Prostate gland (tissue), 2 donors: ENCODE measurements around the gene MBIP. TPM values are rescaled to one million over a fixed set of nuclear protein-coding genes. Genes with fewer than 3 reads are reported as not detected.
"Not testable (repeated sequence)": the region's sequence is repeated elsewhere in the genome, so short reads cannot be mapped to it uniquely, and the experiment has no call there.

Source experiments
- DNase-seq: peaks from one replicate; pipeline ENCODE4 v3.0.0-alpha.2; 2019; ENCODE audit warnings: low spot score
- H3K27ac ChIP-seq, 2 donors: fragments of 200-600 bp; sonication (generic); 2 replicates each; pipeline ENCODE4 v1.5.1; 2017 to 2019
- H3K27me3 ChIP-seq: fragments of 200-600 bp; sonication (generic); replicated peaks from 2 replicates; pipeline ENCODE4 v1.5.1; 2019; ENCODE audit not compliant: insufficient read depth
- H3K36me3 ChIP-seq, 2 donors: fragments of 200-600 bp; sonication (generic); 1 replicate in 1 of 2; 2 replicates in 1 of 2; pipeline versions ENCODE4 v1.5.1 to v1.8.1; 2017 to 2019
- H3K4me1 ChIP-seq: fragments of 200-600 bp; sonication (generic); replicated peaks from 2 replicates; pipeline ENCODE4 v1.5.1; 2019
- H3K4me3 ChIP-seq, 2 donors: fragments of 200-600 bp; sonication (generic); 2 replicates each; pipeline ENCODE4 v1.5.1; 2017 to 2019
- H3K9me3 ChIP-seq: fragments of 200-600 bp; sonication (generic); 2 replicates; pipeline ENCODE4 v1.5.1; 2017
- POLR2A ChIP-seq: fragments of 450-650 bp; IDR thresholded peaks from one replicate; pipeline ENCODE4 v1.6.1; 2016; ENCODE audit warnings: antibody characterized with exemption, mild to moderate bottlenecking
- POLR2AphosphoS5 ChIP-seq: sonication (generic); formaldehyde crosslinking; IDR thresholded peaks from one replicate; pipeline ENCODE4 v1.6.1; 2017; ENCODE audit warnings: antibody characterized with exemption
- WGBS: methylation state at CpG from one replicate; pipeline ENCODE4 v1.1.5; 2018; 5-methylcytosine and 5-hydroxymethylcytosine counted together
- intact Hi-C: fragments of 100-400 bp; cut with DNase I; formaldehyde crosslinking; loops from one replicate; pipeline ENCODE4 v1.14.2; 2022
- total RNA-seq, 2 donors: library from RNA; depleted of rRNA; stranded (reverse); fragments of >200 nt; gene quantifications; one replicate each; pipeline ENCODE4 v1.1.0, GENCODE V29; 2016
- TF ChIP-seq, protein P1 (sequence below), 4 experiments: fragments of 200-600 bp in 2 of 4; fragments of 450-650 bp in 2 of 4; sonication (generic) in 2 of 4; IDR thresholded peaks; 1 replicate in 3 of 4; 2 replicates in 1 of 4; pipeline ENCODE4 v1.5.1; 2016 to 2019; ENCODE audit warnings: antibody characterized with exemption in 4 of 4, mild to moderate bottlenecking in 2 of 4, moderate library complexity in 2 of 4

Gene MBIP
- total RNA-seq, 2 donors from 2014 or later: 15.0 to 17.7 TPM

DNA sequence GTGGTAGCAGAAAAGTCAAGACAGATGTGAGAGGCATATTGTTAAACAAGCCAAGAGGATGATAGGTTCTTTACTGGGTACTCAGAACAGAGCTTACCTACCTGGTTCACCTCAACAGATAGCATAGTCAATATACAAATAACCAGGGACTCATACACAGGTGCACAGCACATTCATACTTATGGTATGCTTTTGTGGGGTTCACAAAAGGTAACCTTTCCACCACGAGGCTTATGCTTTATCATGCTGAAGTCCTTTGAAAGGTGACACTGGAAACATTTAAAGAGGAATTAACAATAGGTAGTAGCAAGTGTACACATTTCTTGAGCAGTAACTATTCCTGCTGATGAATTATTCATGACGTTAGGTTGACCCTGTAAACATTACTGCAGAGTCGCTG is 42.2 kb upstream of the MBIP start:
- intact Hi-C loops: no loop called here
- H3K27ac ChIP-seq: no peak overlapping the region
- no peaks in the 10 kb centered on the region for H3K9me3 ChIP-seq
- 39% methylated on average over 3 of the region's 3 CpGs for whole genome bisulfite sequencing
- no peak for DNase-seq
- H3K4me1 ChIP-seq: no peaks in the 10 kb centered on the region
- no peaks in the 10 kb centered on the region for H3K27me3 ChIP-seq
- TF ChIP-seq, protein P1, sequence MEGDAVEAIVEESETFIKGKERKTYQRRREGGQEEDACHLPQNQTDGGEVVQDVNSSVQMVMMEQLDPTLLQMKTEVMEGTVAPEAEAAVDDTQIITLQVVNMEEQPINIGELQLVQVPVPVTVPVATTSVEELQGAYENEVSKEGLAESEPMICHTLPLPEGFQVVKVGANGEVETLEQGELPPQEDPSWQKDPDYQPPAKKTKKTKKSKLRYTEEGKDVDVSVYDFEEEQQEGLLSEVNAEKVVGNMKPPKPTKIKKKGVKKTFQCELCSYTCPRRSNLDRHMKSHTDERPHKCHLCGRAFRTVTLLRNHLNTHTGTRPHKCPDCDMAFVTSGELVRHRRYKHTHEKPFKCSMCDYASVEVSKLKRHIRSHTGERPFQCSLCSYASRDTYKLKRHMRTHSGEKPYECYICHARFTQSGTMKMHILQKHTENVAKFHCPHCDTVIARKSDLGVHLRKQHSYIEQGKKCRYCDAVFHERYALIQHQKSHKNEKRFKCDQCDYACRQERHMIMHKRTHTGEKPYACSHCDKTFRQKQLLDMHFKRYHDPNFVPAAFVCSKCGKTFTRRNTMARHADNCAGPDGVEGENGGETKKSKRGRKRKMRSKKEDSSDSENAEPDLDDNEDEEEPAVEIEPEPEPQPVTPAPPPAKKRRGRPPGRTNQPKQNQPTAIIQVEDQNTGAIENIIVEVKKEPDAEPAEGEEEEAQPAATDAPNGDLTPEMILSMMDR (IDR thresholded peaks at IDR 0.05): no peak
- TF ChIP-seq POLR2AphosphoS5: no peak
- TF ChIP-seq POLR2A: no peak
- no peak overlapping the region for H3K4me3 ChIP-seq
- no peaks in the 10 kb centered on the region for H3K36me3 ChIP-seq

DNA sequence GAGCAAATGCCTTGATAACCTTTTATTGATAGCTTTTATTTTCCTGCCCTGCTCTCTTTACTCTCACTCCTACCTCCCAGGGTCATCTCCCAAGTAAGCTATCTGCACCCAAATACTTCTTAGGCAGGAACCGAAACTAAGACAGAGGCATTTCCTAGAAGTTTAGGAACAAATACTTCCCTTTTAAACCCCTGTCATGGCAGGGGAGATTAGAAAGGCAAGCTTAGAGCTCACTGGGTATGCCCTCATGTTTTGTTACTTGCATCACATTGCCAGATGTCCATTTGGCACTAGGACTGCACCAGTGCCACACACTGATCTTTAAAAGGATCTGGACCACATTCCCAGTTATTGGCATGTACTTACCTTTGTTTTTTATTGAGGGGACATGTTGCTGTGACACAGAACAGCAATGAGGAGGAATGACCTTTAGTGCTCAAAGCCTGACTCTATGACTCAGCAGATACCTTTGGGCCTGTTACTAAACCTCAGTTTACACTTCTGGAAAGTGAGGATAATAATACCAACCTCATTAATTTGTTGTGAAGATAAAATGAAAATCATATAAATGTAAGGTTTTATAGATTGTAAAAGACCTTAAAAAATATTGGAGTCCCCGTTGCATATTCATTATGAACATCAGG is 40.9 kb upstream of the MBIP start:
- no peaks in the 10 kb centered on the region for H3K36me3 ChIP-seq
- H3K4me3 ChIP-seq: no peak overlapping the region
- no peaks in the 10 kb centered on the region for H3K27me3 ChIP-seq
- intact Hi-C loops: no loop called here
- no peaks in the 10 kb centered on the region for H3K4me1 ChIP-seq
- DNase-seq: no peak
- H3K9me3 ChIP-seq: no peaks in the 10 kb centered on the region
- 92% methylated on average over 2 of the region's 2 CpGs for WGBS
- TF ChIP-seq POLR2AphosphoS5 (no peak), POLR2A (no peak)
- TF ChIP-seq, protein P1 (IDR thresholded peaks at IDR 0.05): no peak
- H3K27ac ChIP-seq: no peak overlapping the region

DNA sequence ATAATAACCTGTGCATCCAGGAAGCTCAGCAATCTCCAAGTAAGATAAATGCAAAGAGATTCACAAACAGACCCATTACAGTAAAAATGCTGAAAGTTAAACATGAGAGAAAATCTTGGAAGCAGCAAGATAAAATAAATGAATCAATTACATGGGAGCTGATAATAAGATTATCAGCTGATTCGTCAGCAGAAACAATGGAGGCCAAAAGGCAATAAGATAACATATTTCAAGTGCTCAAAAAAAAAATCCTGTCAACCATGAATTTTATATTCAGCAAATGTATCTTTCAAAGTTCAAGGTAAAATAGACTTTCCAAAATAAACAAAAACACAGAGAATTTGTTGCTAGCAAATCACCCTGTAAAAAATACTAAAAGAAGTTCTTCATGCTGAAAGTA is 36.4 kb upstream of the MBIP start:
- Histone ChIP-seq H3K27me3 (no peaks in the 10 kb centered on the region), H3K36me3 (no peaks in the 10 kb centered on the region), H3K4me3 (no peak overlapping the region), H3K9me3 (no peaks in the 10 kb centered on the region), H3K4me1 (no peaks in the 10 kb centered on the region), H3K27ac (no peak overlapping the region)
- intact Hi-C loops: no loop called here
- TF ChIP-seq, protein P1 (IDR thresholded peaks at IDR 0.05): no peak
- TF ChIP-seq POLR2AphosphoS5 (no peak), POLR2A (no peak)
- DNase-seq: no peak
- WGBS: 95% methylated on average over 1 of the region's 1 CpG

DNA sequence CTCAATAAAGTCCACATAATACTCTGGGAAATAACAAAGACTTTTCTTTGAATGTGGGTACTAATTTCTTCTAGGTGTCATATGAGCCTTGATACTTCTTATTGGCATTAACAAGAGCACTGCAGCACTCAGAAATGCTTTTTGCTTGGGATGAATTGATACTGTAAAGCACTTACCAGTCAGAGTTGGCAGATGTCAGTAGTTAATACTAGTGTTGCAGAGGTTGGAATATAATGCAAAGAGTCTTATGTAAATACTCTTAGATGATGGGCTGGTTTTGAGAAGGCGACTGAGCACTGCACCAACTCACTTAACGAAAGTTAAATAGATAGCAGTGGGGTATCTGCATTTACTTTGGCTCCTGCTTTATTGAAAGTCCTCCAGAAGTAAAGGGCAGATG is 25.6 kb upstream of the MBIP start:
- no peaks in the 10 kb centered on the region for H3K4me1 ChIP-seq
- H3K27ac ChIP-seq: no peak overlapping the region
- H3K36me3 ChIP-seq: no peaks in the 10 kb centered on the region
- WGBS: 27% methylated on average over 2 of the region's 2 CpGs
- TF ChIP-seq, protein P1 (IDR thresholded peaks at IDR 0.05): no peak
- TF ChIP-seq POLR2AphosphoS5 (no peak), POLR2A (no peak)
- H3K27me3 ChIP-seq: no peaks in the 10 kb centered on the region
- no peak overlapping the region for H3K4me3 ChIP-seq
- DNase-seq: no peak
- H3K9me3 ChIP-seq: no peaks in the 10 kb centered on the region
- intact Hi-C loops: no loop called here

DNA sequence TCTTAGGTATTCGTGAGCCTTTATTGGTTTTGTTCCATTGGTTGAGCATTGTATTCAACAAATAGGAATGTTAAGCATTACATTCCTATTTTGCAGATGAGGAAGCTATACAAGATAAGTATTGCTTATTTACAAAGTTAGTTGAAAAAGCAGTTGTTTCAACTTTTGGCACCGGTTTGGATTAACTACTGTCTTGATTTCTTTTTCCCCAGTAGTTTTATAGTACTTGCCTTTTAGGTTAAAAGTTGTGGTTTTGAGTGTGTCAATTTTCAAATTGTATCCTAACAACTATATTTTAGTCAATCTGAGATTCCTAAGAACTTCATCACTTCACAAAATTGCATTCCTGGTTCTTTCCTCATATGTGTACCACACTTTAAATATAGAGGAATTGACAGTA is 23.8 kb upstream of the MBIP start:
- 27% methylated on average over 2 of the region's 2 CpGs for WGBS
- Histone ChIP-seq H3K4me3 (no peak overlapping the region), H3K9me3 (no peaks in the 10 kb centered on the region), H3K27me3 (no peaks in the 10 kb centered on the region), H3K4me1 (no peaks in the 10 kb centered on the region), H3K27ac (no peak overlapping the region), H3K36me3 (no peaks in the 10 kb centered on the region)
- intact Hi-C loops: no loop called here
- TF ChIP-seq, protein P1 (IDR thresholded peaks at IDR 0.05): no peak
- TF ChIP-seq POLR2A (no peak), POLR2AphosphoS5 (no peak)
- DNase-seq: no peak

DNA sequence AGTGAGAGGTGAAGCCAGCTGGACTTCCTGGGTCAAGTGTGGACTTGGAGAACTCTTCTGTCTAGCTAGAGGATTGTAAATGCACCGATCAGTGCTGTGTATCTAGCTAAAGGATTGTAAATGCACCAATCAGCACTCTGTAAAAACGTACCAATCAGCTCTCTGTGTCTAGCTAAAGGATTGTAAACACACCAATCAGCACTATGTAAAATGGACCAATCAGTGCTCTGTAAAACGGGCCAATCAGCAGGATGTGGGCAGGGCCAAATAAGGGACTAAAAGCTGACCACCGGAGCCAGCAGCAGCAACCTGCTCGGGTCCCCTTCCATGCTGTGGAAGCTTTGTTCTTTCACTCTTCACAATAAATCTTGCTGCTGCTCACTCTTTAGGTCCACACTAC is 21.4 kb upstream of the MBIP start:
- H3K36me3 ChIP-seq, DNase-seq, H3K4me1 ChIP-seq, intact Hi-C loops, H3K27me3 ChIP-seq, H3K9me3 ChIP-seq, H3K4me3 ChIP-seq, H3K27ac ChIP-seq: not testable (repeated sequence)
- 83% methylated on average over 5 of the region's 5 CpGs for WGBS
